Stimulated activated CD4-positive, alpha-beta T cell treated with anti-CD3 and anti-CD28 coated beads, TNF-alpha, amount 100 ng/mL, for 48 hours (primary cell): ENCODE measurements around the gene CST3.
"Not testable (repeated sequence)": the region's sequence is repeated elsewhere in the genome, so short reads cannot be mapped to it uniquely, and the experiment has no call there.

Experiments used
- DNase-seq, 3 donors: peaks; one replicate each; pipeline ENCODE4 v3.0.0-alpha.2; 2020; ENCODE audit warnings: low read depth in 3 of 3

CST3 gene

DNA sequence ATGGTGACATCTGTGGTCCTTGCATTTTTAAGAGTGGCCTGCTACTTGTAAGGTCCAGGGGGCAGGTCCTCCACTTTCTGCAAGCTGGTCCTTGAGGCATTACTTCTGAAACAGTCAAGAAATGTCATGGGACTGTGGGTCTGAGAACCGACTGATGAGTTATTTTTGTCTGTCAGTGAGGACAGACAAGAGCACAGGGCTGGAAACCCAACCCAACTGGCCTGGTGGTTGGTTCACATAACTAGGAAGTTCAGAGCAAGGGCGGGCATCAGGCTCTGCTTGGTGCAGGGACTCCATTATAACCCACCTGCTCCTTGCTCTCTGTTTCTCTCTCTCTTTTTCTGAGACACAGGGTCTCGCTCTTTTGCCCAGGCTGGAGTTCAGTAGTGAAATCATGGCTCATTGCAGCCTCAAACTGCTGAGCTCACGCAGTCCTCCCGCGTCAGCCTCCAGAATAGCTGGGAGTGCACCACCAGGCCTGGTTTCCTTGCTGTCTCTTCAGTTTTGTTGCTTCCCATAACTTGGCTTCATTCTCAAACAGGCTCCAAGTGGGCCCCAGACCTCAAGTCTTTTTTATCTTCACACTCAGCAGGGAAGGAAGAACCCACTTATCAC, 9.2 kb downstream of the CST3 start:
- no peak for DNase-seq

DNA sequence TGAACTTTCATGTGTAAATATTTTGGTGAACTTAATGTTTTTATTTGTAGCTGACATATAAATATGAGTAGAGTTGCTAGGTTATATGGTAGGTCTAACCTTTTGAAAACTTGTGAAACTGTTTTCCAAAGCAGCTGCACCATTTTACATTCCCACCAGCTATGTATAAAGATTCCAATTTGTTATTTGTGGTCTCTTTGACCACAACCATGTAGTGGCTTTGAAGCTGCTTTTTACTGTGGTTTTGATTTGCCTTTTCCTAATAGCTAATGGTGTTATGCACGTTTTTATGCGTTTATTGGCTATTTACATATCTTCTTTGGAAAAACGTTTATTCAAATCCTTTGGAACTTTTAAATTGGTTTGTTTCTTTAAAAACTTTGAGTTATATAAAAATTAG, 10.3 kb downstream of the CST3 start:
- no peak for DNase-seq

DNA sequence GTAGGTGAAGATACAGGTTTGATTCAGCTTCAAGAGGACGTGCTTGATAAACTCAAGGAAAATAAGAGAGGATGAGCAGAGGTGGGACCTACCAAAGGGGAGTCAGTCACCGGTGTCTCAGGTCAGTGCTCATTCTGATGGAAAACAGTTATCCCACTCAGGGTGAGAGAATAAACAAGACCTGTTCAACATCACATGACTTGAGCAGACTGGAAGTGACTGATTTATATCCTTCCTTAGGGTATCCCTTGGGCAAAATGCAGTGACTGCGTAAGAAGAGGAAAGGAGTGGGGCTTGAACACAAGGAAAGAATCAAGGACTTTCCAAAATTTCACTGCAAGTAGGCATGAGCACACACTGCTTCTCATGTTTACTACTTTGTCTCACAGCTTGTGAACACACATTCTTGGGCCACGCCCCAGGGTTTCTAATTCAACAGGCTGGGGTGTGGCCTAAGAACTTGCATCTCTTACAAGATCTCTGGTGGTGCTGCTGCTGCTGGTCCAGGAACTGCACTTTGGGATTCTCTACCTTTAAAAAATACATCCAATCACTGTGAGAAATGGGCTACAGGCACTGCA, 11.6 kb downstream of the CST3 start:
- no peak for DNase-seq

DNA sequence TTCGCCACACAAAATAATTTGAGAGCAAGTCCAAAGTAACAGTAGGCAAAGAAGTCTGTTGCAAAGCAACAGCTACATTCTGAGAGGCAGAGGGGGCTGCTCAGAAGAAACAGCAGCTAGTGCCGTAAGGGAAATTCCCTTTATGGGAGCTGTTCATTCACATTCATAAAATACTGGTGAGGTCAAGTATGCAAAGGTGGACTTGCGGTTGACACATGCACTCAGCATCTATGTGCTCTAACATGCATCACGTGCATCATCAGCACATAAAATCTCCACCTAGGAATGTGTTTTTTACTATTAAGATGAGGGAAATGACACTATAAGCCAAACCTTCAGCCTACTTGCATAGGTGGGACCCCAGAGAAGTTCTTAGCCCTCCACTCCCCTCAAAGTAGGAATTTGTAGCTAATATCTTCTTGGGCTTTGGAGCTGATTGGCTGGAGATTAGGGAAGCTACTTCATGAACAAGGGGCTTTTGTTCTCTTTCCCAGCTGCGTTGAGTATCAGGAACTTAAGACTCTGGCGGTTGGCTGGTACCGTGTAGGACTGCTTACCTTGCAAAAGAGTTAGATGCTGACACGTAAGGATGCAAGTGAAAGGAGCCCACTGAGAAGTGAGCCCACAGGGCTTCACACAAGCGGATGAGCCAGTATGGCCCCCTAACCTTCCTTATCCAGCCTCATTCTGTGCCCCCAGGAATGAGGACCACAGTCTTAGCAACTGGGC, 12.4 kb downstream of the CST3 start:
- no peak for DNase-seq

DNA sequence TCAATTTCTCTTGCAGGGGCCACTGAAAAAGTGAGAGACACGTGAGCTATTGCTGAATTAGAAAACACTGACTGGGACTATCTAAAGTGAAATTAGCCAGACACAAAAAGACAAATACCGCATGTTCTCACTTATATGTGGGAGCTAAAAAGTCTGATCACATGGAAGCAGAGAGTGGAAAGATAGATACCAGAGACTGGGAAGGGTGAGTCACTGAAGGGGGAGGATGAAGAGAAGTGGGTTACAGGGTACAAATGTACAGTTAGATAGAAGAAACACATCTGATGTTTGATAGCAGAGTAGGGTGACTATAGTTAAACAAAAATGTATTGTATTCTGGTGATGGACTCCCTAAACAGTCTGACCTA, 13.4 kb downstream of the CST3 start:
- no peak for DNase-seq

DNA sequence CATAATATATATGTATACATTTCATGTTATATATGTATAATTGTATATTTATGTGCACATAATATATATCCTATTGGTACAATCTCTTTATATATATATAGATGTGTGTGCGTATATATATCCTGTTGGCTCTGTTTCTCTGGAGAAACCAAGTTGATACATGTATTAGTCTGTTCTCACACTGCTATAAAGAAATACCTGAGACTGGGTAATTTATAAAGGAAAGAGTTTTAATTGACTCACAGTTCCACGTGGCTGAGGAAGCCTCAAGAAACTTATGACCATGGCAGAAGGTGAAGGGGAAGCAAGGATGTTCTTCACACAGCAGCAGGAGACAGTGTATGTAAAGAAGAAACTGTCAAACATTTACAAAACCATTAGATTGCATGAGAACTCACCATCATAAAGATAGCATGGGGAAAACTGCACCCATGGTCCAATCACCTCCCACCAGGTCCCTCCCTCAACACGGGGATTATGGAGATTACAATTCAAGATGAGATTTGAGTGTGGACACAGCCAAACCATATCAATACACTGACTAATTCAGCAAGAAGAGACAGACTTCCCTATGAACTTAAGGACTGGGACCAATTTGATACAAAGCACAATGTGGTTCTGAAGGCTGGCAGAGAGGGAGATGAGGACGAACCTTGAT, 14.0 kb downstream of the CST3 start:
- no peak for DNase-seq

DNA sequence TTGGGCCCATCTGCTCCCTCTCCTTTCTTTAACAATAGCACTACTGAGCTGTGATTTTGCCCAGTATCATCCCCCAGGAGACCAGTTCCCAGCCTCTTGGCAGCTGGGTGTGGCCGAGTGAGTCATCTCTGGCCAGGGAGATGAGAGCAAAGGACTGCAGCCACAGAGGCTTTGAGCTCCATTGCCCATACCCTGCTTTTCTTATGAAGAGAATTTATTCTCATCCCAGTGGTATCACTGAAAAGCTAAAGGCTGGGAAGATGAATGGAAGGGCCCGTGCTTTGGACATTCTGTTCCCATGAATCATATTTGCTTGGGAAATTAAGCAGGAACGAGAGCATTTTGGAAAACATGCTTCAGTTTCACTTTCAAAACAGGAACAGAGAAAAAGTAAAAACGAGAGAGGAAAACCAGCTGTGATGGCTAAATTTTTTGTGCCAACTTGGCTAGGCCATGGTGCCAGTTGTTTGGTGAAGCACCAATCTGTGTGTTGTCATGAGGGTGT, 14.9 kb downstream of the CST3 start:
- DNase-seq = no peak

DNA sequence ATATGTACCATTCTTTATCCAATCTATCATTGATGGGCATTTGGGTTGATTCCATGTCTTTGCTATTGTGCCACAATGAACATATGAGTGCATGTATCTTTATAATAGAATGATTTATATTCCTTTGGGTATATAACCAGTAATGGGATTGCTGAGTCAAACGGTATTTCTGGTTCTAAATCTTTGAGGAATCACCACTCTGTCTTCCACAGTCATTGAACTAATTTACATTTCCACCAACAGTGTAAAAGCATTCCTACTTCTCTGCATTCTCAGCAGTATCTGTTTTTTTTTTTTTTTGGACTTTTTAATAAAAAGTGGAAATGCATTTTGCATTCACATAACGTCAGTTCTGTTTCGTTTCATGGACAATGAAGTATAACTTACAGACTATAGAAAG, 15.4 kb downstream of the CST3 start:
- not testable (repeated sequence) for DNase-seq

DNA sequence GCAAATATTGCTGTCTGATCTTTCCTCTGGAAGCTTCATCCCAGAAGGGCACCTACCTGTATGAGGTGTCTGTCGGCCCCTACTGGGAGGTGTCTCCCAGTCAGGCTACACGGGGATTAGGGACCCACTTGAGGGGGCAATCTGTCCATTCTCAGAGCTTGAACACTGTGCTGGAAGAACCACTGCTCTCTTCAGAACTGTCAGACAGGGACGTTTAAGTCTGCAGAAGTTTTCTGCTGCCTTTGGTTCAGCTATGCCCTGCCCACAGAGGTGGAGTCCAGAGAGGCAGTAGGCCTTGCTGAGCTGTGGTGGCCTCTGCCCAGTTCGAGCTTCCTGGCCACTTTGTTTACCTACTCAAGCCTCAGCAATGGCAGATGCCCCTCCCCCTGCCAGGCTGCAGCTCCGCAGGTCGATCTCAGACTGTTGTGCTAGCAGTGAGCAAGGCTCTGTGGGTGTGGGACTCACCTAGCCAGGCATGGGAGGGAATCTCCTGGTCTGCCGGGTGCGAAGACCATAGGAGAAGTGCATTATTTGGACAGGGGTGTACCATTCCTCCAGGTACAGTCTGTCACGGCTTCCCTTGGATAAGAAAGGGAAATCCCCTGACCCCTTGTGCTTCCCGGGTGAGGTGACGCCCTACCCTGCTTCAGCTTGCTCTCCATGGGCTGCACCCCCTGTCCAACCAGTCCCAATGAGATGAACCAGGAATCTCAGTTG, 16.9 kb downstream of the CST3 start:
- not testable (repeated sequence) for DNase-seq

DNA sequence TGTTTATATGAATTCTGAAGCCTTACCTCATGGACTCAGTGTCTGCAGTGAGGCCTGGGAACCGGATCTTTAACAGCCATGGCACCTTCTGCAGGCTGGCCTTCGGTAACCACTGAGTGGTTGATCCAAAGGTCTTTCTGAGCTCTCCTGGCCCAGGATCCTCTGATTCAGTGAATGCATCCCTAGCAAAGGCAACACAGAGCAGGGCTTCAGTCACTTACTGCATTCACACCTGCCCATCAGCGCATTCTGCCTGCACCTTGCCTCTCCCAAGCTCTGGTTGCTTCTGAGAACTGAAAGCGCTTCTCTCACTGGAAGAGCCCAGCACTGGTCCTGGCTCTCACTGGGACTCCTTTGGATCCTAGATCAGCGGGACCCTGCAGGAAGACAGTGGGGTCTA, 23.6 kb downstream of the CST3 start:
- DNase-seq = no peak

DNA sequence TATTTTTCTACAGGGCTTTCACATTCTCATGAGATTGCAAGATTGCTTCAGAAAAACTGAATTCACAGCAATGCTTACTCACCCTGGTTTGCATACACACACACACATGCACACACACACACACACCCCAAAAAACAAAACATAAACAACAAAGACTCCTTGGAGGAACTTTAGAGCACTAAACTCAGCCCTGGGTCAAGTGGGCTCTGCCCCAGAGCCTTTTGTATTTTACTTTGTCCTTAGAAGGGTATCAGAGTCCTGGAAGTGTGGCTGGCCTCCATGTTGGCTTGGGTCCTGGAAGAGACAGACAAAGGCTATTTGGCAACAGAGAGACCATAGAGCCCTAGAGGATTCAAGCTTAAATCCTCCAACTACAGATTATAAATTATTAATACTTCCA, 24.1 kb downstream of the CST3 start:
- DNase-seq = no peak

DNA sequence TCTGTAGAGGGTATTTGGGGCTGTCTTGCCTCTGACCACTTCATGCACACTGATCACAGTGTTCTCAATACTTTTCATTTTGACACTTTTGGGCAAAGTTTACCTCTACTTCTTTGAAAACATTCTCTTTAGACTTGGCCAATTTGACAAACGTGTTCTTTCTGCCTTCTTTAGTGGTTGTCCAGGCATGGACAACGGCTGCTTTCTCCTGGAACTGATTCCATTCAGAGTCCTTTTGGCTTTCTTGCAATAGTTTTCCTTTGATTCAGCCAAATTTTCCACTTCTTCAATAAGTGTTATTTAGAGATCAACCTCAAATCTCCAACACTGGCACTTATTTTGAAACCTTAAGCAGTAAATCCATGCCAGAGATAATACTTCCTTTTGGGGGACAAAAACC, 25.4 kb downstream of the CST3 start:
- DNase-seq = no peak

DNA sequence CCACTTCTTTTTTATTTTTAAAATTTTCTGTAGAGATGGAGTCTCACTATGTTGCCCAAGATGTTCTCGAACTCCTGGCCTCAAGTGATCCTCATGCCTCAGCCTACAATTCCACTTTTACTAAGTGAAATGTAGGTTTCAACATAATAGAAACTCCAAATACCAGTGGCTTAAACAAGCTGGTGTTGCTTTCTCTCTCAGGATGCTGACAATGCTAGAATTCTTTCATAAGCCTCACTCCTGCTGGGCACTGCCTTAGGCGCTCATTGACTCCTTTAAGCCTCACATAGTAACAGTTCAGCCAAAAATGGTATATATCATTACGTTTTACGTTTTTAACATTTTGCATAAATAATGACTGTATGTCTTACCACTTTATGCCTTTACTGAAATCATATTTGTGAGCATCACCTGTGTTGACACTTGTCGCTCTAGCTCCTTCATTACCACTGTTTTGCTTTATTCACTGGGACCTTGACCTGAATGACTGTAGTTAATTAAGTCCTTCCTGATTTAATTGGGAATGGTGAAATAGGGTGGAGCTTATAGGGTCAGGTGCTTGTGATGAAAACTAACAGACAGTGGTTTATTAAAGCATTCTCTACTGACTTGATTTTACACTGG, 28.2 kb downstream of the CST3 start:
- DNase-seq = no peak

DNA sequence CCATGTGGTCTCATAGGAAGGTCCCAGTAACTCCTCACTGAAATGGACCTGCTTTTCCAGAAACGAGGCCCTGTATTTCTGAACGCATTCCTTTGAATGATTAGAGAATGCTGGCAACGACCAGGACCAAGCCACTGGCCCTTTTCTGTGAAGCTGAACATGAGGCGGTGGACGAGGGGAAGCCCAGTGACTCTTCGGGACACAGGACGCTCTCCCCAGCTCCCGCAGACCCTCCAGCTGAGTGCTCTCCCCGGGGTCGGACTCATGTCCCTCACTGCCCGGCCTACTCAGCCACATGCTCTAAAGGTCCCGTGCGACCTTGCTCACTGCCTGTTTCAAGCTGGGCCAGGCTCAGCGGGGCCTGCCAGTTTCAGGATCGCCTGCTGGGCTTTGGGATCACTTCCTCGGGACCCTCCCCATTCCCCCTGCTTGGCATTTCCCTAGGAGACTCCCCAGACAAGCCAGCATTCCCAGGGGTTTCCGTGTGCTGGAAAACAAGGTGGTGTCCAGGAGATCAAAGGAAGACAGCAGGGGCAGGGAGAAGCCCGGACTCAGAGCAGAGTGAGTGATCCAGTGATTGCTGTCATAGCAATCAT, 29.4 kb downstream of the CST3 start:
- no peak for DNase-seq

DNA sequence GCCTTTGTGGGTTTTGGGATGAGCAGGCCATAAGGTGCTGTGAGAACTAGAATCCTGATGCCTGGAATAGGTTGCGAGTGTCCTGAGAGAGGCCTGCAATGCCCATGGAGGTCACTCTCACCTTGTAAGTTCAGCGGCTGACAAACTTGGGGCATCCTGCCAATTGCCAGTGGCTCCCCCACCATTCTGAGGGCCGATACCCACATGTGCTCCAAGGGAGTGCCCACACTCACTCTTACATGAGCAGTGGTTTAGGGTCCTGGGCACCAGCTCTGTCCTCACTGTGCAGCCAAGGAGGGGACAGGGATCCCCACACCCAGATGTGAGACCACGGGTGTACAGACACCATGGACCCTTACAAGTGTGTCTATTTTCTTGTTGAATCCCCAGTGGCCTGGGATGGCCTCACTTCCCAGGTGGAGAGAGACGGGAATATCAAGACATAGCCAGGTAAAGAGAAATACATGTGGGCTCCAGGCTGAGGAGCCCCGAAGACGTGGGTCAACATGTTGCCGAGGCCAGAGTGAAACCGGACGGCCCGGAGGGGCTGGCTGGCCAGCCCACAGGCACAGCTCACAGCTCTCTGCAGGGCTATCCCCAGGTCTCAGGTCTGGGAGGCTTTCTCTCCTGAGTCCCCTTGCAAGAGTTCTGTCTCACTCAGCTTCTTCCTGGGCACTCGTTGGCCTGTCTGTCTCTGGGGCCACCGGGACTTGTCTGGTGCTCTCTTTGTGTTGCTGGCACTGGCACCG, 30.1 kb downstream of the CST3 start:
- DNase-seq = no peak

DNA sequence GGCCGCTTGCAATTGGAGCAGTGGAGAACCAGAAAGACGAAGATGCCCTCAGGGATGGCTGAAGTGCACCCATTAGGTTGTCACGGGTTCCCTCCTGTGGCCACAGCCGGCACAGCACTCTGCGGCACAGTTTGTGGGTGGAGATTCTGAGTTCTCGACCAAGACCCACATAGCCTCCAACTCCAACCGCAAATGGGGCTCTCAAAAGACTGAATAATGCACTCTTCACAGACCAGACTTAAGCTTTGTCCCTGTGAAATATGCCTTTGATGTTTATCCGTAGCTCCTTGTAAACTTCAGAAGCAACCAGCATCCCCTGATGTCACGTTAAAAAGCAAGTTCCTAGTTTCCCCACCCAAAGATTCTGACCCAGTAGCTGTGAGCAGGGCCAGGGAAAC, 31.1 kb downstream of the CST3 start:
- DNase-seq = peak; percentile 41 to 60 (median 47)

DNA sequence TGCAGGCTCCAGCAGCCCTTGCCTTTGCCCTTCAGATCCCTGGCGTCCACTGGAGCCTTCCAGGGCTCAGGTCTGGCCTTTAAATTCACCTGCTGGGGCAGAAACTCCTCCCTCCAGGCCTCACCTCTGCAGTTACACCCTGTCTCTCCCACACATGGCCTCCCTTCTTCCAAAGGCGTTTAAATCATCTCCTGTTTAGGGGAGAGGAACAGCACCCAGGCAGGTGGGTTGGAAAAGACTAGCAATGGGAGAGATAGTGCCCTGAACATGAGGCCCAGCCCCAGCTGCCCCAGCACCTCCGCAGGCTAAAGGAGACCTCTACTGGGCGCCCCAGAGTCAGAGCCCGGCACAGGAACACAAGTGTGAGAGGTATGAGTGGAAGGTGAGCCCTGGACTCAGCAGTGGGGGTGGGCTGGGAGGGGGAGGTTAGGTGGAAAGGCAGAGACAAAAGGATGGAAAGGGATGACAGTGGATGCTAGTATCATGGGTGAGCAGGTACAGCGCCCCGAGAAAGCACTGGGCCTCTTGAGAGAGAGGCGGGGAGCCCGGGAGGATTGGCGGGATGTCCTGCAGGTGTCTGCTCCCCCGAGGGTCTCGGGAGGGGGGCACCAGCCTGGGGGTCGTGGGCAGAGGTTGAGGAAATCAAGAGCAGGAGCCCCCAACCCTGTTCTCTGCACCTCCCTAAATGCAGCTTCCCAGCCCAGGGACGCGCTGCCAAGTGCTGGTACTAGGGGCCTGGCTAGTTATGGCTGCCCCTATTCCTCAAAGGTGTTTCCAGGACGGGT, 31.7 kb downstream of the CST3 start, which contains the start of gene CST9:
TSS of gene CST9 (minus strand) at position 51 of the 785 bp plus-strand sequence. CDS start 53 bp downstream, outside the sequence.
- no peak for DNase-seq

DNA sequence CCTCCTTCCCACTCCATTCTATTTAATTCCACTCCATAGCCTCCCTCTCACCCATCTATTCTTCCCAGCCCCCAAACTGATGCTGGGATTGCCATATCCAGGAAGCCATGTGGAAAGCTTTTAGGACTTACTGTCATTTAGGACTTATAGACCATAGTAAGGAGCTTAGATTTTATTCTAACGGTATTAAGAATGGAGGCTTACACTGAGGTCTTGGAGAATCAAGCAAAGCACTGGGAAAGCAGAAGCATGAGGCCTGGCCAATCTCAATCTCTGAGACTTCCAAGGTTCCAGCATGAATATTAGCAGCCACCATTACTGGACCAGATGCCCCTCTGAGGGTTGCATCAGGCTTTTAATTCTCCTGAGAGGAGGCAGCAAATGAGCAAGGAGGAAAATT, 33.4 kb downstream of the CST3 start:
- no peak for DNase-seq

DNA sequence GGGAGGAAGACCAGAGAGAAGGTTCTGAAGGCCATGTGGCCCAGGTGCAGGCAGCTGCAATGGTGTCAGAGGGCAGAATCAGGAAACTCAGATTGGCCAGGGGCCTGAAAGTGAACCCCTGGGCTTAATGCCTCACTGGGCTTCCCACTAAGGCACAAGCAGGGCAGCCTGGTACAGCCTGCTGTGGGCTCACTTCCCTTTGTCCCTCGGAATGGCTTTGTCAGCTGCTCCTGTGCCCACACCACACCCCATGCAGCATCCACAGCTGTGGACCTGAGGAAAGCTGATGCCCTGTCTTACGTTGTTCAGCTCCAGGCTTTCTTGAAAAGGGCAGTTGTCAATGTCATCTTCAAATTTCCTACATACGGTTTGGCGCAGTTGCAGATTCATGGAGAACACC, 34.4 kb downstream of the CST3 start:
- no peak for DNase-seq

DNA sequence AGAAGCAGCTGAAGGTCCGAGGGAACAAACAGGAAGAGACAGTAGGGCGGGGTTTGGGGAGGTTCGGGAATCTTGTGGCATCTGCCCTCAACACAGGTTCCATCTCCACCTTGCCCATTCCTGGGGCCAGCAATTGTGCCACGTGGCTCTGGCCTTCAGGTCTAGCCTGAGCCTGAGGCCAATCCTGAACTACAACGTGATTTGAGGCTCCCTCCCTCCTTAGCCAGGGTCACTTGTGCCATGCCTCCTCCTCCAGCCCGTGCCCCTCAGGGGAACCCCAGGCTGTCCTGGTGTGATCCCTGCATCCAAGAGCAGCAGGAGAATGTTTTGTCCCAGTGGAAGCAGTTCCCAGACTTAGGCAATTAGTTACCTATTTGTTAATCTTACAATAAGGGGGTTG, 35.1 kb downstream of the CST3 start:
- DNase-seq = no peak
